T47D (cell line): ENCODE measurements around the gene CCDC8.
A peak's percentile ranks its signal among the peaks of the same experiment; 100 is the strongest.
"Not testable (repeated sequence)": the region's sequence is repeated elsewhere in the genome, so short reads cannot be mapped to it uniquely, and the experiment has no call there.

ENCODE experiments used
- DNase-seq, 2 experiments: peaks; one replicate each; pipeline versions ENCODE4 v3.0.0 to v3.0.0-alpha.2; 2011 to 2012; ENCODE audit warnings: low read depth in 1 of 2, low spot score in 1 of 2
- JUND ChIP-seq: IDR thresholded peaks from 2 replicates; pipeline ENCODE4 v1.6.1; 2012; ENCODE audit warnings: low read depth
- in situ Hi-C: cut with HindIII; loops from 2 replicates; pipeline ENCODE4 v1.10.0; 2016; ENCODE audit warnings: low sequenced_read_pairs, low pct_unique_long_range_greater_than_20kb

Gene CCDC8

GRCh38 chr19:46442808-46443450 lies 29.6 kb upstream of the CCDC8 start:
- DNase-seq = no peak
- TF ChIP-seq JUND = no peak
- in situ Hi-C loops = no loop called here

- no peak for TF ChIP-seq JUND
- no peak for DNase-seq
- in situ Hi-C loops = no loop called here
Observed at GRCh38 chr19:46441866-46442265, 28.5 kb upstream of the CCDC8 start.

- in situ Hi-C loops, DNase-seq: not testable (repeated sequence)
Observed at GRCh38 chr19:46435689-46436088, 22.3 kb upstream of the CCDC8 start.

GRCh38 chr19:46435009-46435408 lies 21.6 kb upstream of the CCDC8 start:
- in situ Hi-C loops = no loop called here
- DNase-seq = no peak
- TF ChIP-seq JUND = no peak

GRCh38 chr19:46433470-46433869 lies 20.1 kb upstream of the CCDC8 start:
- DNase-seq, in situ Hi-C loops: not testable (repeated sequence)

GRCh38 chr19:46431824-46432223 lies 18.5 kb upstream of the CCDC8 start:
- in situ Hi-C loops = no loop called here
- no peak for DNase-seq
- TF ChIP-seq JUND = no peak

- no peak for TF ChIP-seq JUND
- no peak for DNase-seq
- in situ Hi-C loops = no loop called here
Observed at GRCh38 chr19:46429999-46430398, 16.6 kb upstream of the CCDC8 start.

- no peak for TF ChIP-seq JUND
- in situ Hi-C loops = no loop called here
- DNase-seq = no peak
Observed at GRCh38 chr19:46428239-46429135, 15.1 kb upstream of the CCDC8 start, which contains the start of gene PNMA8C. PNMA8C (minus strand) TSS chr19:46428936; CDS start chr19:46428359, 577 bp downstream.

- TF ChIP-seq JUND = no peak
- no peak for DNase-seq
- in situ Hi-C loops = no loop called here
Observed at GRCh38 chr19:46427518-46428045, 14.2 kb upstream of the CCDC8 start.

GRCh38 chr19:46426506-46427162 lies 13.3 kb upstream of the CCDC8 start:
- in situ Hi-C loops = no loop called here
- DNase-seq = peak; percentile 52 to 67
- no peak for TF ChIP-seq JUND

GRCh38 chr19:46426035-46426505 lies 12.7 kb upstream of the CCDC8 start:
- TF ChIP-seq JUND = no peak
- DNase-seq = no peak

GRCh38 chr19:46423188-46423587 lies 9.8 kb upstream of the CCDC8 start:
- no peak for DNase-seq
- in situ Hi-C loops = no loop called here
- TF ChIP-seq JUND = no peak

More at GRCh38 chr19:46426035-46426505, 12.7 kb upstream of the CCDC8 start:
- in situ Hi-C loops = no loop called here
